ENCODE data around the gene MIGA2. TPM values are rescaled to one million over a fixed set of nuclear protein-coding genes. Genes with fewer than 3 reads are reported as not detected.

MIGA2 gene
- total RNA-seq, 1 experiment from 2014 or later = 23.7 TPM

- Histone ChIP-seq H3K9me2 (ENCODE audit: insufficient read depth) (no peaks in the 10 kb centered on the region), H4K20me1 (ENCODE audit: insufficient read depth) (no peaks in the 10 kb centered on the region), H3K9ac (ENCODE audit: low read length) (no peak overlapping the region), H2AFZ (ENCODE audit: low read depth, low read length, poor library complexity, severe bottlenecking) (no peak overlapping the region), H3K36me3 (ENCODE audit: control insufficient read depth in 1 of 2, insufficient read depth in 2 of 2, low read length in 2 of 2) (no peaks in the 10 kb centered on the region; a peak in 1 of 4 replicates), H3K4me2 (ENCODE audit: low read length) (no peak overlapping the region), H3K4me1 (ENCODE audit: control insufficient read depth in 1 of 2, insufficient read depth in 2 of 2, low read length in 2 of 2) (peaks cover 9 to 11% of the 10 kb centered on the region in 2 experiments; a peak in 3 of 4 replicates), H3K4me3 (replicated peaks in 1 of 2; ENCODE audit: low read depth in 1 of 2, low read length in 2 of 2) (no peak overlapping the region), H3K9me3 (ENCODE audit: control insufficient read depth in 1 of 2, insufficient read depth in 1 of 2, low read depth in 1 of 2, low read length in 2 of 2) (no peaks in the 10 kb centered on the region), H3K27ac (ENCODE audit: low read depth, low read length) (no peak overlapping the region), H3K79me2 (ENCODE audit: insufficient read depth, low read length) (no peaks in the 10 kb centered on the region), H3K27me3 (ENCODE audit: insufficient read depth, low read length) (no peaks in the 10 kb centered on the region)
- BruUV-seq (replicated peaks) = no TSS peak
- DNase-seq (ENCODE audit: low read depth, low spot score) = no peak
- ChIA-PET CTCF (no interaction called here), POLR2A (no interaction called here), RAD21 (ENCODE audit: low non-redundant PET in 1 of 2, low total read pairs in 2 of 2, uncharacterized antibody in 2 of 2, unreplicated experiment in 2 of 2) (no interaction called here)
- no peak for TF ChIP-seq CEBPB (IDR thresholded peaks at IDR 0.05; ENCODE audit: low read depth)
- no peak for TF ChIP-seq SRF (IDR thresholded peaks at IDR 0.05; ENCODE audit: low read depth)
- no peak for TF ChIP-seq ZNF274 (IDR thresholded peaks at IDR 0.05; ENCODE audit: low read depth, low read length)
- no peak for TF ChIP-seq EZH2 (IDR thresholded peaks at IDR 0.05)
- TF ChIP-seq CTCF (IDR thresholded peaks at IDR 0.05 in 2 of 3, conservative IDR thresholded peaks at IDR 0.05 in 1 of 3; ENCODE audit: borderline replicate concordance in 1 of 3, insufficient read depth in 1 of 3, low read depth in 2 of 3, low read length in 2 of 3) = no peak
- TF ChIP-seq YY1 (IDR thresholded peaks at IDR 0.05; ENCODE audit: extremely low read depth, insufficient replicate concordance, low read depth, low read length) = no peak
- TF ChIP-seq EGR1 (IDR thresholded peaks at IDR 0.05; ENCODE audit: low read depth) = no peak
- no peak for TF ChIP-seq RAD21 (IDR thresholded peaks at IDR 0.05; ENCODE audit: low read depth)
- no peak for TF ChIP-seq JUND (IDR thresholded peaks at IDR 0.05)
- no peak for ATAC-seq
- intact Hi-C loops (cut with micrococcal nuclease) = no loop called here
These were observed 64.2 kb downstream of the MIGA2 start for GRCh38 chr9:129100383-129101169.
